Effector CD4-positive, alpha-beta T cell (primary cell): ENCODE results near the gene ASIC2.

Source experiments
- DNase-seq: peaks from one replicate; pipeline ENCODE4 v3.0.0-alpha.2; 2020

Gene ASIC2

DNA sequence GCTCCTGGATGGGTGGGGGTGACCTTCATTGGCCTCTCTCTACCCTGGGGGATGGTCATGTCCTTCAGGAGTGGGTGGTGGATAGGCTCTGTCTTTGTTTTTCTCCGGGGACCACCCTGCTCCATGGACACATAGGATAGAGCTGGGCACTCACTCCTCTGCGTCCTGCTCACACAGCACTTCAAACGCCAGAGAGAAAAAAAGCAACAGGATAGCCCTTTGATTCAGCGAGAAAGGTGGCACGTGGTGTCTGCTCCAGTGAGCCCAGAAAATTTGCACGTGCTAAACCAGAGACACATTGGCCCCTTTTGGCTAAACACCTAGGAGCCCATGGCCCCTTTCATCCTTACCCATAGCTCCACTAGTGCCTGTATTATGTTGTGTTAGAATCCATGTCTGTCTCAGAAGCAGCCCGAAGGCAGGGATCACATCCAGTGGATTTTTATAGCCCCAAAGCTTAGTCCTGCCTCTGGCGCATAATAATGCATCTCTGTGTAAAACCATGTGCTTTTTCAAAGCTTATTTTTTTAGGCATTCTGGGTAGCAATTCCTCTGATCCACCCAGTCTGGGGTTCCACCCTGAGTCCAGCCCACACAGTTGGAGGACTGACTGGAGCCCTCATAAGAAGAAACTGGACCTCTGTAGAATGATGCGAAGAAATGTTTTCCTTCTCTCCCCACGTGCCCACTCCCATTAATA lies 90.1 kb downstream of the ASIC2 start:
- no peak for DNase-seq

DNA sequence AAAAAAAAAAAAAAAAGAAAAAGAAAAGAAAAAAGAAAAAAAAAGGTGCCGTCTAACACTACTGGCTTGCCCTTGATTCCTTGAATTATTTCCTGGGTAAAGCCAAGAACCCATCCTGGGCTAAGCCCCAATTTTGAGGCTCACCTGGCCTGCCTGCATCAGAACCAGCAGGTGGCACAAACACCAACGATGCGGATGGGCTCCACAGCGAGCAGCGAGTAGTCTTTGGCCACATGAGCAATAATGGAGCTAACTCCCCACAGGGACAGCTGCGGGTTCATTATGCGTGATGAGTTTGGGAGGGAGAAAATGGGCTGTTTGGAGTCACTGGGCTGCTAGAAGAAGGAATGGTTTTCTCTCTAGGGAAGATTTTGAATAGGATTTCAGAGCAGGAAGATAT lies 91.1 kb downstream of the ASIC2 start:
- no peak for DNase-seq

DNA sequence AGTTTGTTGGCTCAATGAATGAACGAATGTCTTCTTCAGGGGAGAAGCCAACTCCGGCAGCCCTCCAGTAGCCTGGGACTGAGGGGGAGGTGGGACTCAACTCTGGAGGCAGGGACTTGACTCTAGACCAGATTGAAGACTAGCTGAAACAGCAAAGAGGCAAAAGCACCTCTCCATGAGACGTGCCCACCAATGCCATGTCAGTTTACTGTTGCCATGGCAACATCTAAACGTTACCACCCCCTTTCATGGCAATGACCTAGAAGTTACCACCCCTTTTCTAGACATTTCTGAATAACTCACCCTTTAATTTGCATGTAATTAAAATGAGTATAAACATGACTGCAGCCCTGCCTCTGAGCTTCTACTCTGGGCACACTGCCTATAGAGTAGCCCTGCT lies 91.8 kb downstream of the ASIC2 start:
- no peak for DNase-seq

DNA sequence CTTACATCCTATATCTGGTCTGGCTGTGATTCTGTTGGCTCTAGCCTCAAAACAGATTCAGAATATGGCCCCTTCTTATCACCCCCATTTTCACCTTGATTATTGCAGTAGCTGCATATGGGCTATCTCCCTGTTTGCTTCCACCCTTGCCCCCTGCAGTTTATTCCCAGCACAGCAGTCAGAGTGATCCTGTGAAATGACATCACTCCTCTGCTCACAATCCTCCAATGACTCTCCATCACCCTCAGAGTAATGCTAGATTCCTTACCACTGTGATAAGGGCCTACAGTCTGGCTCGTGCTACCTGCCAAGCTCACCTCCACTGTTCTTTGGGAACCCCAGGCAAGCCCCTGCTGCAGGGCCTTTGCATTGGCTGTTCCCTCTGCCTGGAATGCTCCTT lies 92.5 kb downstream of the ASIC2 start:
- no peak for DNase-seq

DNA sequence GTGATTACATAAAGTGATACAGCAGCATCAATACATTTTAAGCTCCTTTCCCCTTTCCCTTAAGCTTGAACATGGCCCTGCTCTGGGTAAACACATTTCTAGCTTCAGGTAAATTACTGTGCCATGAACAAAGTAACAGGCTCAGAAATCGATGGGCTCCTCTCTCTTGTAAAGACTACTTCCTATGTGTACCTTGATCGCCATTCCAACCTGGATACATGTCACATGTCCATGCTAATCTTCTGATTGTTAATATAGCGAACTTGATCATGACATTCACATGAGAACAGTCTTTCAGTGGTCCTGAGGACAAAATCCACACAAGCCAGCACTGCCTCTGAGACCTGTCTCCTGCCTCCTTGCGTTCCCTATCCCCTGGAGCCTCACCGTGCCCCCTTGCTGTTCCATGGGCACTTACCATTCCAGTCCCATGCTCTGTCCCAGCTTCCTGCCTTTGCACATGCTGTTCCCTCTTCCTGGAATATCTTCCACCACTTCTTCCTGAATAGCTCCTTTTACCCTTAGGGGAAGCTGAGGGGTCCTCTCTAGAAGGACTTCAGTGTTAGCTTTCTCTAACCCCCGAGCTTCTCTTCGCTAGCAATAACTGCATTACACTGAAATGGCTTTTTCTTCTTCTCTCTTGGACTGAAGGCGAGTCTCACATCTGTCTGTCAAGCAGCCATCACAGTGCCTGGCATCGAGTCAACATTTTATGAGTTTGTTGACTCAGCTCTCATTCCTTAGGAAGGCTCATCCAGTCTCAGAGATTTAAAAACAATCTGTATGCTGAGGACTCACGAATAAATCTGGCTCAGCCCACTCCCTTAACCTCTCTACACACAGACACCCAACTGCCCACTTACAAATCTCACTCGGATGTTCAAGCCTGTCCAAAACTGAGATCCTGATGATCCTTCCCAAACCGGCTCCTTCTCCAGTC lies 93.3 kb downstream of the ASIC2 start:
- no peak for DNase-seq

DNA sequence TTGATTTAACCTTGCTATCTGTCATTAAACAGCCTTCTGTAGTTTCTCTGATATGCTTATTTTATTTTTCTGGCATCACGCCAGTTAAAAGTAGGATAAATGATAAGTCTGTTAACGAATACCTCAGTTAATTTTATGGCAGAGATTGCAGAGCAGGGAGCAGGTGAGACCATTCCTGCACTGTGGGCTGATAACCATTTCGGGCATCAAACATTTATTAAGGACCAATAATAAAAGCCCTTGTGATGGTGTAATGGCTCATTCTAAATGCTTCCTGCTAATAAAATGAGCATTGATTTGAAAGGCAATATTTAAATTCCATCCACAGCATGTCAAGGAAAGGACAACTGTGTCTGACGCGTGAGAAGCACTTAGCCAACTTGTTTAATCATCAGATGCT lies 94.1 kb downstream of the ASIC2 start:
- DNase-seq, result no peak

DNA sequence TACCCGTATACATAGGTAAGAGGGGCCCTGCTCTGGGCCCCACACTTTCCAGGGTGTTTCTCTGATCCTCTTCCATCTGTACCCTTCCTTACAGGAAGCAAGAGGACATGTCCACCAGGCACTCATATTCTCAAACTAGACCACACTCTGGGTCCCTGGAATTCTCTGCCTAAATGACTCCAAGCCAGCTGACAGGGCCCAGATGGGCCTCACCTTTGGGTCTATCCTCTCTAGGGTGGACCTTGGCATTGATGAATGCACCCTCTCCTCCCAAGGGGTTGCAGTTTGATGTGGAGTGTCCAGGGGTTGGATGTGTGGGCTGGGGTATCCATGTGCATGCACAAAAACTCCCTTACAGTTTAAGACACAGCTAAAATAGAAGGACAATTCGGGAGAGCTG lies 95.8 kb downstream of the ASIC2 start:
- no peak for DNase-seq

DNA sequence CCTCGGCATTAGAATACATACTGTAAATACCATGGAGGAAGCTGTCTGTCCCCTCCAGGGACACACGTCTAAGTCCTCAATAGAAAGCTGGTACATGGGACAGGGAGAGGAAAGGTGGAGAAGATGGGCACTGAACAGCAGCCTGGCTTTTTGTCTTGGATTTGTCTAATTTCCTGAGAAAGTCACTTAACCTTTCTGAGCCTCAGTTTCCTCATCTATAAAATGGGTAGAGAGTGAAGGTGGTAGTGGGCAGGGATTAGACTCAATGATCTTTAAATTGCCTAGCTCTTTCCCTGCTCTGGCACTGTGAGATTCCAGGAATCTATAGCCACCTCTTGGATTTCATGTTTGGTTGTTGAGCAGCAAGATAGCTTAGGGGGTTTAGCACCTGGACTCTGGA lies 96.2 kb downstream of the ASIC2 start:
- DNase-seq, result no peak

DNA sequence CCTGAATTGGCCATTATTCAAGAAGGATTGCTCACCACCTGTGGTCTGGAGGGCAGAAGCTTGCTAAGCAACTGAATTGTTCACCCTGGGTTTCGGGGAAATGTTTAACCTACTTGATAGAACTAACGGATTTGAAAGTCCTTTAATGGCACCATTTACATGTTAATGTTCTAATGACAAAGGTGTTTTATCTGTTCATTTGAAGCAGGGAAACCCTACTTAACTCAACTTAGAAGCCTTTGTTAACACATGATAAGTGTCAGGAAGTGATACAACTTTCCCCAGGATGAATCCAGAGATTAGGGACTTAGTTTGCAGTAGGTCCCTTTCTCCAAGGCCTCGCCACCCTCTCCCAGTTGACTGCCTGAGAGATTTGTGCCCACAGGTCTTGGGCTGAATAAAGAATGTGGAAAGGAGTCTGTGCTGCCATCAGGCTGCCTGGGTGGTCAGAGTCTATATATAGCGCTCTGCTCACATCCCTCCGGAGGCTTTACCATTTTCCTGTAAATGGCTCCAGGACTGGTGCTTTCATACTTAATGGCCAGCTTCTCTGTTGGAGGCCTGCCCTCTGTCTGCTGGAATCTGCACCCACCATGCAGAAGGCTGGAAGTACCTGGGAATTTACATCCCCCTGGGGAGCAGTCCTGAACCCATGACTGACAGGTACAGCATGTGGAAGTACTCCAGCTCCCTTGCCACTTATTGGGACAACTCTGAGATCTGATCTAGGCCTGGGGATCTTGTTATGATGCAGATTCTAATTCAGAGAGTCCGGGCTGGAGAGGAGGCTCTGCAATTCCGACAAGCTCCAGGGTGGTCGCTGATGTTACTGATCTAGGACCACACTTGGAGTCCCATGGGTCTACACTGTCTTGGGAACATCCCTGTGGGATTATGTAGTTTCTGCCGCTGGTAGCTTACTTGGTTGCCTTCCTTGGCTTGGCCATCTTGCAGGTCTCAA lies 99.9 kb downstream of the ASIC2 start:
- DNase-seq, result no peak

DNA sequence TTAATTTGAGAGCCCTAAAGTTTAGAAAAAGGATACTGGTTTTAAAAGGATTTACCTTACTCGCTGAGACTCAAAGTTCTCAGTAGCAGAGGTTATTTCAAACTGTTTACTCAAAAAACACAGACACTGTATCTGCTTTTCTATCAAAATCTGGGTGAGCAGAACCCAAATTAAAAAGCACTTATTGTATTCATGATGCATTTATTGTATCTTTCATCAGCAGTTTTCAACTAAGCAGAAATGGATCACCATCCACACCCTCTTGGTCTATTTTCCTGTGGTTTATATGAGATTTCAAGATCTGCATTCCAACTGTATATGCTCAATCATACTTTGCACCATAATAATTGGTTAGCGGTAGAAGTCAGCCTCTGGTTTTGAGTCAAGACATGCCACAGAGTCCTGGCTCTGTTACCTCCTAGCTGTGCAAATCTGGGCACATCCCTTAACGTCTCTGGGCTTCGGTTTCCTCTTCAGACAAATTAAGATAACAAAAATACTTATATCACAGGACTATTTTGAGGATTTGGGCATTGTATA lies 109.5 kb downstream of the ASIC2 start:
- no peak for DNase-seq

DNA sequence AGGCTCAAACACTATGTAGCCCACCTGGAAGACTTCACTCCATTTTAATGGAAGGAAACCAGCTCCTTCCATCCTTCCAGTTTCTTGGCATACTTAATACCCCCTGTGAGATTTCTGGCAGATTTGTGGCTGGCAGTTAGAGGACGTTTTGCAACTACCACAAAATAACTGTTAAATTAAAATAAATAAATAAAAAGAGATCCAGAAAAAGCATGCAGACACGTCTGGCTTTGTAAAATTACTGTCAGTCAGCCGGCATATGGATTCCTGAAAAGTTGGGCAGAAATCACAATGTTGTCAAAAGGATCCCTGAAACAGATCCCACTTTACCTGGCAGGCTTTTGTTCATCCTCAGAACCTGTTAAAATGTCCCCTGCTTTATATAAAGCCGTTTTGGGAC lies 113.9 kb downstream of the ASIC2 start:
- no peak for DNase-seq

DNA sequence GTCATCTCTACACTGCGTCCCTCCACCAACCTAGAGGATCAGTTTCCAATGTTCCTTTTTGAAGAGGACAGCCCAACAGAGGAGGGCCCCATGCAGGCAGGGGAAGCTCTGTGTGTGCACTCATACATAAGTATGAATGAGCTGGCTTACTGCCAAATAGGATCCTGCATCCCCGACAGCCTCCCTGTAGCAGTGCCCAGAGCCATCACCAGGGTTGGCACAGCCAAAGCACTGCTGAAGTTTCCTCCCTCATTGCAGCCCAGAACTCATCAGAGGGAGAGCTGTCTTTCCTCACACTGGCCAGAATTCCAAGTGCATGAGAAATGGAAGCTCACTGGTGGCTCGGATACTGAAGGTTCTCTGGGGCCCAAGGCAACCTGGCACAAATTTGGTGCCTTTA lies 114.4 kb downstream of the ASIC2 start:
- DNase-seq, result no peak

DNA sequence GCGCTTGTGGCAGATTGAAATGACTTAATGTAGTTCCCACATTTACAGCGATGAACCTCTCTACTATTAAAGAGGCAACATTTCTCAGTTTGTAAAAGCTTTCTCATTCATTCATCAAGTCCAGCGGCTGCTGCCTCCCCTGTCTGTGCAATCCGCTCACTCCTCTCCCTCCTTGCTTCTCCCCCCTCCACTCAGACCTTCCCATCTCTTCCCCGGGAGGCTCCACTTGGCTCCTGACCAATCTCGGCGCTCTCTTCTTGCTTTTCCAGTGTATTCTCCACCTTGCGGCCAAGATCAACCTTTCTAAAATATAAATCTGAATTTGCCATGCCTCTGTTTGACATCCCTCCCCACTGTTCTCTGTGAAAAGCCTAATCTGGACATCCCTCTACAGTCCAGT lies 117.5 kb downstream of the ASIC2 start:
- DNase-seq, result no peak

DNA sequence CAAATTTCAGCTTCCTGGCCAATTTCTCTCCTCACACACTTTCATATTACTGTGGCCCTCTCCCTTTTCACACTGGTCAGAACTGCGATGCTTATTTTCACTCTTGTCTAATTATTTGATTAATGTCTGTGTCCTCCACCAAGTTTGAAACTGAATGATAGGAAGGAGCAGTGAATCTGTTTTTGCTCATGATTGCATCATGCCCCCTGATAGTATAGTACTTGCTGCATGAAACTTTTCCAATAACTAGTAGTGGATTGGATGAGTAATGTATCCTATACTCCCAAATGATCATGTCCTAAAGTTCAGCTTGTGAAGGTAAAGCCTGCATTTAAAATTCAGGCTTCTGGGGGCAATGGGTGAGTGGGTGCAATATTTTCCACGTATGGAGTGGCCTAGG lies 121.2 kb downstream of the ASIC2 start:
- DNase-seq, result no peak

DNA sequence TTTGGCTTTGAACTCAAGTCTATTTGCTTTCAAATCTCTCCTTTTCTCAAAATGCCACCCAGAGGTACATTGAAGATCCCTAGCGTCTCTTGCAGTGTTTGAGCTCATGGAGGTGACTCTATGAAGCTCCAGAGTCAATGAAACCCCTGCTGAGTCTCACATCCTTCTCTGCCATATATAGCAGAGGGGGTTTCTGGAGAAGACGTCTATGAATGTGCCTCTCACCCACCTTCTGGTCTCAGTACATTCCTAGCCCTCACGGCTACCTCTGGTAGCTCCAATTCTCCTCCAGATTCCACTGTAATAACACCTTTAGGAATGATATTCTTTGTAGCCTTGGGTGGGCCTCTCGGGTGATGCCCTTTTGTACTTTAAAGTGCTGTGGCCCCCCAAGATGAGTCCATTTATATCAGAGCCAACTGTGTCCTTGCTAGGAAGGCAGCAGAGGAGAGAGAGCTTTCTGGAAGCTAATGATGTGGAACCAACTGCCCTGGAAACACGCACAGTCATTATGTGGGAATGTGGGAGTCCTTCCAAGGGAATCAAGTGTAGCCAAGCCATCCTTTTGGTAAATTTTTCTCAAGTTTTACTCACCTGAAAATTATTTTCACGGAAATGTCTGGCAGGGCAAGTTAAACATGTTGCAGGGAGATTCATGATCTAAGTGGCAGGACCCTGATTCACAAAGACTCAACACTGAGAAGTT lies 123.4 kb downstream of the ASIC2 start:
- no peak for DNase-seq

DNA sequence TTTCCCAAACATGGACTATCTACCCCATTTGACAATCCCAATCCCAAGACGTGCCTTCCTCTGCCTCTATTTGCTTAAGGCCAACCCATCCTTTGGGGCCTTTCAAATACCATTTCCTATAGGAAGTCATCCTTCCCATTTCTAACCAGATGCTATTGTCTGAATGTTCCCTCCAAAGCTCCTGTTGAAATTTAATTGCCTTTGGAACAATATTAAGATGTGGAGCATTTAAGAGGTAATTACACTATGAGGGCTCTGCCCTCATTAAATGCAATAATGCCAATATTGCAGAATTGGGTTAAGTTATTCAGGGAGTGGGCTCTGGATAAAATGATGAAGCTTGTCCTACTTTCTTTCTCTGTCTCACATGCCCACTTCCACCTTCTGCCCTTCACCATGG lies 125.4 kb downstream of the ASIC2 start:
- DNase-seq, result no peak

DNA sequence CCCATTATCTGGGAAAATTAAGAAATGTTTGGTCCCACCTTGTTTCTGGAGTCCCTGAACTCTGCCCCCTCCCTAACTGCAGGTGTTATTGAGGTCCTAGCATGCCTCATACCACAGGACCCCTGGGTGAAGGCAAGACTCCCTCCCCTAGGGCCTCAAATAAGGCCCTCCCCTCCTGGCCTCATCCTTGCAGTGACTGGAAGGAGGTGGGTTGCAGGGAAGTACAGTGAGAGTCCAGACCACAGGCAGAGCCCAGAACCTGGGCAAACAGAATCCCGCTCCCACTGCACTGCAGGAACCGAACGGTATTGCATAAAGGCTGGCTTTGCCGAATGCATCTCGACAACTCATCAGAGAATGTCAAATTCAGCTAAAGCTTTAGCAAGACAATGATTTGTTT lies 126.6 kb downstream of the ASIC2 start:
- no peak for DNase-seq

DNA sequence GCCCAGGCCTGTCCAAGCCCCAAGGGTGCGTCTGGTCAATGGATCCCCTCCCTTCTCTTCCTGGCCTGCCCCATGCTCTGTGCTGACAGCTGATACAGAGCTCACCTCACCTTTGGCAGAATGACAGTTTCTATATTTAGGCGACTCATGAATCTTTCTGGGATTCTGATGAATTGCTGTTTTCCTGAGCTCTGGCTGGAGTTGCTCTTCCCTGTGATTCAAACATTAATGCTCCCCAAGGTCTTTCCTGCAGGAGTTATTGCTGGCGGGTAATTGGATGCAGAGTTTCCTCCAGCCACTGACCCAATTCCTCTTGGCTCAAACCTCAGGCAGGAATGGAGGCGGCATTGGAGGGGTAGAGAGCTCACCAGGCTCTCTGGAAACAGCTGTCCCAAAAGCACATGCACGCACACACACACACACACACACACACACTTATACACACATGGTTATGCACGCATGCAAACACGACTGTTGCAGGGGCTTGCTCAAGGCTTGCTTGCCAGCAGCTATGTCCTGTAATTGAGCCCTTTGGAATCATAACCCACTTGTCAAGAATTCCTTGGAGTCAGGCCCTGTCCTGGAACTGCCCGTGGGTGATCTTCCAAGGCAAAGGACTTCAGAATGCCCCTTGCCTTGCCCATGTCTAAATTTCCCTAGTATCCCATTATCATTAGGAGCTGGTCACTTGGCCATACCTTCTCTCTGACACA lies 128.8 kb downstream of the ASIC2 start:
- no peak for DNase-seq

DNA sequence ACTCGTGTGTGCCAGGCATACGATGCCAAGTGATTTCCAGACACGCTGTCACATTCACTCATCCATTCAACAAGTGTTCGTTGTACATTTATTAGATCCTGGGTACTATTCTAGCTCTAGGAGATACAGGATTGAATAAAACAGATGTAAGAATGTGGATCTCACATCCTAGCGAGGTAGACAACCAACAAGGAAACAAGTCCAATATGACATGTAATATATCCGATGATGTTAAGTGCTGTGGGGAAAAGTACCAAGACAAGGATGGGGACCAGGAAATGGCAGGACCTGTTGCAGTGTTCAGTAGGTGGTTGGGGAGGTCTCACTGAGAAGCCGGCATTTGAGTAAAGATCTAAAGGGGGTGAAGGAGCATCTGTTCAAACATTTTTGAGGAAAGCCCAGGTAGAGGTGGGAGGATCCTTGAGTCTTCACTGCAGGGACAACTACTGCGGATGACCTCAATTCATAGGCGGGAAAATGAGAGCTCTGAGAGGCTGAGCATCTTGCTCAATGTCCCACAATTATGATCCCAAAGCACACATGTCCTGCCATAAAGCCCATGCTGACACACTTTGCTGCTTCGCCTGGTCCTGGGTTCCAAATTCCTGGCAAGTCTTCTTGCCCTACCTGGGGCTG lies 129.4 kb downstream of the ASIC2 start:
- DNase-seq, result no peak

DNA sequence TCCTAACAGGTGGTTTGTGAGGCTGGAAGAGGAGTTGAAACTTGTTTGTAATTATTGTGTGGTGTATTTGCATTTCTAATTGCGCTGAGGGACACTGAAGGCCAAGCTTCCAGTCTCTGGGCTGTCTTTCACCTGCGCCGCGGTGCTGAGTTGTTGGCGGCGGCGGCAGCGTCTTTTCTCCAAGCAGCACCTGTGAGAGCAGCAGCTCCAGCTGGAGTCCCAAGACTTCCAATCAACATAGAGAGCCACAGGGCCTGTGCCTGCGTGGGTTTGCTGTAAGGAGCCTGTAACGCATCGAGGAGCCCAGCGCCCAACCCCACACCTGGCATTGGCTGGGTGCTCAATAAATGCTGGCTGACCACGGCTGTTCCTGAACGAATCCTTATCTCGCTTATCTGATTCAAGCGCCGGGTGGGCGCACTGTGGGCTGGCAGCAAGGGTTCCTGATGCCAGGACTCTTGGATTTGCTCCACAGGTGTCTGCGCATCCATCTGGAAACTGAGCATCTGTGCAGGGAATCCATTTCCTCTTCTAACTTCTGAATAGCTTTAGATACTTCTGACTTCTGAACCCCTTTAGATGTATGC lies 138.1 kb downstream of the ASIC2 start:
- no peak for DNase-seq

DNA sequence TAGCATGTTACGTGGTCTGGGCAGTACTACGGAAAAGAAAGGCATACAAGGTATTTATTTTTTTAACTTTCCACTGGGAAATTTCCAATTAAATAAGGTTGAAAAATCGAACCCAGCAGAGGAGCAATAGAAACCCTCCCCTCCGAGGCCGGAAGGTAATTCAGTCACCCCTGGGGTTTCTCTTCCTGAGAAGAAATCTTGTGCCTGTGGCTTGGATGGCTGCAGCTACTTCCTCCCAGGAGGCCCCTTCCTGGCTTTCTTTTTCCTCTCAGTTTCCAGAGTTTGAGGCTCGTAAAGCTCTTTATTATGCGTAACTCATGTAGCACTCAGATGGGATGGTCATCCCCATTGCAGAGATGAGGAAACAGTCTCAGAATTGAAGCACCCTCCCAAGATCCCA lies 140.3 kb downstream of the ASIC2 start:
- DNase-seq, result no peak
